ENCODE results near the gene ZNF175. TPM values are rescaled to one million over a fixed set of nuclear protein-coding genes. Genes with fewer than 3 reads are reported as not detected.

The ZNF175 gene
- total RNA-seq, 2 donors from 2014 or later = 10.8 to 11.3 TPM

- H3K36me3 Mint-ChIP-seq (ENCODE audit: low read depth) = no peaks in the 10 kb centered on the region
- peaks cover 25% of the 10 kb centered on the region for H3K27me3 Mint-ChIP-seq (ENCODE audit: insufficient read depth)
- H3K27ac Mint-ChIP-seq = no peak overlapping the region
- H3K9me3 Mint-ChIP-seq = peaks cover 6% of the 10 kb centered on the region
- Histone ChIP-seq H3K9ac (ENCODE audit: extremely low read depth, low read length, poor library complexity, severe bottlenecking) (no peak overlapping the region), H3K36me3 (ENCODE audit: control insufficient read depth, insufficient read depth, low read length) (no peaks in the 10 kb centered on the region), H3K9me3 (ENCODE audit: control insufficient read depth, low read length) (no peaks in the 10 kb centered on the region), H3K27me3 (ENCODE audit: control insufficient read depth, insufficient read depth, low read length, poor library complexity, severe bottlenecking) (no peaks in the 10 kb centered on the region), H3K27ac (ENCODE audit: low read depth, low read length) (no peak overlapping the region), H3K4me1 (ENCODE audit: control insufficient read depth, insufficient read depth, low read length) (no peaks in the 10 kb centered on the region), H3K4me3 (ENCODE audit: low read length) (no peak overlapping the region)
- H3K4me3 Mint-ChIP-seq = no peak overlapping the region
- H3K4me1 Mint-ChIP-seq = peaks cover 10% of the 10 kb centered on the region
- WGBS, 2 experiments (ENCODE audit: insufficient coverage in 1 of 2, insufficient read length in 1 of 2) = 81% methylated on average over 4 of the region's 4 CpGs; no CpG with 5 or more reads in 1 of the 2 experiments
- no peak for TF ChIP-seq CTCF (conservative IDR thresholded peaks at IDR 0.05)
- DNase-seq = no peak
Measured at GRCh38 chr19:51548891-51549305, 22.2 kb upstream of the ZNF175 start.

- no peak for DNase-seq
- H3K27me3 ChIP-seq (ENCODE audit: control insufficient read depth, insufficient read depth, low read length, poor library complexity, severe bottlenecking) = no peaks in the 10 kb centered on the region
- peaks cover 25% of the 10 kb centered on the region for H3K27me3 Mint-ChIP-seq (ENCODE audit: insufficient read depth)
- H3K27ac ChIP-seq (ENCODE audit: low read depth, low read length) = no peak overlapping the region
- H3K9ac ChIP-seq (ENCODE audit: extremely low read depth, low read length, poor library complexity, severe bottlenecking) = no peak overlapping the region
- H3K4me1 Mint-ChIP-seq = peaks cover 10% of the 10 kb centered on the region
- no peak overlapping the region for H3K4me3 Mint-ChIP-seq
- H3K4me3 ChIP-seq (ENCODE audit: low read length) = no peak overlapping the region
- H3K36me3 Mint-ChIP-seq (ENCODE audit: low read depth) = no peaks in the 10 kb centered on the region
- no peaks in the 10 kb centered on the region for H3K36me3 ChIP-seq (ENCODE audit: control insufficient read depth, insufficient read depth, low read length)
- H3K9me3 ChIP-seq (ENCODE audit: control insufficient read depth, low read length) = no peaks in the 10 kb centered on the region
- H3K9me3 Mint-ChIP-seq = peaks cover 6% of the 10 kb centered on the region
- H3K27ac Mint-ChIP-seq = no peak overlapping the region
- WGBS, 2 experiments (ENCODE audit: insufficient coverage in 1 of 2, insufficient read length in 1 of 2) = 69 to 76% methylated on average over 8 of the region's 8 CpGs
- TF ChIP-seq CTCF (conservative IDR thresholded peaks at IDR 0.05) = no peak
- no peaks in the 10 kb centered on the region for H3K4me1 ChIP-seq (ENCODE audit: control insufficient read depth, insufficient read depth, low read length)
Measured at GRCh38 chr19:51549533-51550324, 21.4 kb upstream of the ZNF175 start.

GRCh38 chr19:51550848-51551672 lies 20.0 kb upstream of the ZNF175 start:
- DNase-seq = no peak
- TF ChIP-seq CTCF (conservative IDR thresholded peaks at IDR 0.05) = no peak

More at GRCh38 chr19:51550848-51551672, 20.0 kb upstream of the ZNF175 start:
- H3K27me3 ChIP-seq (ENCODE audit: control insufficient read depth, insufficient read depth, low read length, poor library complexity, severe bottlenecking) = peaks cover 5% of the 10 kb centered on the region
- H3K4me1 ChIP-seq (ENCODE audit: control insufficient read depth, insufficient read depth, low read length) = no peaks in the 10 kb centered on the region
- H3K9ac ChIP-seq (ENCODE audit: extremely low read depth, low read length, poor library complexity, severe bottlenecking) = no peak overlapping the region
- no peak overlapping the region for H3K27ac ChIP-seq (ENCODE audit: low read depth, low read length)
- peaks cover 29% of the 10 kb centered on the region for H3K27me3 Mint-ChIP-seq (ENCODE audit: insufficient read depth)
- no peaks in the 10 kb centered on the region for H3K36me3 Mint-ChIP-seq (ENCODE audit: low read depth)
- WGBS, 2 experiments (ENCODE audit: insufficient coverage in 1 of 2, insufficient read length in 1 of 2) = 79 to 86% methylated on average over 18 to 20 of the region's 20 CpGs
- H3K9me3 ChIP-seq (ENCODE audit: control insufficient read depth, low read length) = no peaks in the 10 kb centered on the region
- H3K36me3 ChIP-seq (ENCODE audit: control insufficient read depth, insufficient read depth, low read length) = no peaks in the 10 kb centered on the region
- H3K4me3 Mint-ChIP-seq = no peak overlapping the region
- no peak overlapping the region for H3K4me3 ChIP-seq (ENCODE audit: low read length)
- H3K4me1 Mint-ChIP-seq = peaks cover 10% of the 10 kb centered on the region
- H3K9me3 Mint-ChIP-seq = peaks cover 6% of the 10 kb centered on the region
- H3K27ac Mint-ChIP-seq = no peak overlapping the region
